IPS-15b (cell line): Measurements from ENCODE around the gene MKS1.

Experiments
- H3K27me3 ChIP-seq: one replicate; pipeline ENCODE4 v1.6.1; 2013; ENCODE audit warnings: low read length; ENCODE audit not compliant: control insufficient read depth, insufficient read depth
- H3K36me3 ChIP-seq: one replicate; pipeline ENCODE4 v1.6.1; 2013; ENCODE audit warnings: low read length; ENCODE audit not compliant: control insufficient read depth, insufficient read depth
- H3K4me1 ChIP-seq: one replicate; pipeline ENCODE4 v1.6.1; 2013; ENCODE audit warnings: mild to moderate bottlenecking, low read length; ENCODE audit not compliant: control insufficient read depth, insufficient read depth
- H3K4me3 ChIP-seq: one replicate; pipeline ENCODE4 v1.5.1; 2013; ENCODE audit warnings: low read depth, low read length
- H3K9ac ChIP-seq: one replicate; pipeline ENCODE4 v1.6.1; 2013; ENCODE audit warnings: low read depth, mild to moderate bottlenecking, low read length
- H3K9me3 ChIP-seq: one replicate; pipeline ENCODE4 v1.6.1; 2013; ENCODE audit warnings: mild to moderate bottlenecking, low read length; ENCODE audit not compliant: control insufficient read depth, insufficient read depth

The MKS1 gene

DNA sequence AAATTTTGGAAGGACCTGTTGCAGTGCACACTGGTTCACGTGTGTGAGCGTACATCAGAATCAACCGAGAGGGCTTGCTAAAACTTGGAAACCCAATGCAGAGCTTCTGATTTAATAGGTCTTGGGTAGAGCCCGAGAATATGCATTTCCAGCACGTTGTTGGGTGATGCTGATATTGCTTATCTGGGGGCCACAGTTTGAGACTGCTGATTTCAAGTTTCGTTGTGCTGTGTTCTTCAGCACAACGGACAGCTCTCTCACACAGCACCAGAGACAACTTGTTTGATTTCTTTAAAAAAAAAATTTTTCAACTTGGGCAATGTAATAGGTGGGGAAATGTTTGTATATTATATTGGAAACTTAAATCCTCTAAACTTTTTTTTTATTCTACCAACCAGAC, 42.9 kb downstream of the MKS1 start:
- no peaks in the 10 kb centered on the region for H3K36me3 ChIP-seq
- no peaks in the 10 kb centered on the region for H3K9me3 ChIP-seq
- H3K27me3 ChIP-seq: peaks cover 2% of the 10 kb centered on the region
- H3K4me3 ChIP-seq: no peak overlapping the region
- H3K9ac ChIP-seq: no peak overlapping the region
- H3K4me1 ChIP-seq: no peaks in the 10 kb centered on the region

DNA sequence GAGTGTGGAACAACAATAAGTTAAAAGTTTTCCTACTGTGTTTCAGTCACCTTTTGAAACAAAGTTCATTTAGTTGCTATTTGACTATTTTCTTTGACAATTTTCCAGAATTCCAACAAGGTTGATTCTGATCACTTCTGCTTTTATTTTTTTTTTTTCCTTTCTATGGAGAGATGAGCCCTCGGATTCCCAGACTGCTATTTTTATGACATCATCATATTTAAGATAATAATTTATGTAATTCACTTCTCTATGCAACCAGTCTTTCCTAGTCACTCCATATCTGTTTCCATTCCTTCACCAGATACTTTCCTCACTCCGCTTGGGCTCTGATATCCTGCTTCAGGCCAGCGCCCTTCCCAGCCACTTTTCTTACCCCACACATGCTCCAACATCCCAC, 44.2 kb downstream of the MKS1 start:
- H3K4me1 ChIP-seq: no peaks in the 10 kb centered on the region
- H3K9me3 ChIP-seq: no peaks in the 10 kb centered on the region
- H3K36me3 ChIP-seq: no peaks in the 10 kb centered on the region
- H3K27me3 ChIP-seq: peaks cover 9% of the 10 kb centered on the region
- no peak overlapping the region for H3K4me3 ChIP-seq
- no peak overlapping the region for H3K9ac ChIP-seq

DNA sequence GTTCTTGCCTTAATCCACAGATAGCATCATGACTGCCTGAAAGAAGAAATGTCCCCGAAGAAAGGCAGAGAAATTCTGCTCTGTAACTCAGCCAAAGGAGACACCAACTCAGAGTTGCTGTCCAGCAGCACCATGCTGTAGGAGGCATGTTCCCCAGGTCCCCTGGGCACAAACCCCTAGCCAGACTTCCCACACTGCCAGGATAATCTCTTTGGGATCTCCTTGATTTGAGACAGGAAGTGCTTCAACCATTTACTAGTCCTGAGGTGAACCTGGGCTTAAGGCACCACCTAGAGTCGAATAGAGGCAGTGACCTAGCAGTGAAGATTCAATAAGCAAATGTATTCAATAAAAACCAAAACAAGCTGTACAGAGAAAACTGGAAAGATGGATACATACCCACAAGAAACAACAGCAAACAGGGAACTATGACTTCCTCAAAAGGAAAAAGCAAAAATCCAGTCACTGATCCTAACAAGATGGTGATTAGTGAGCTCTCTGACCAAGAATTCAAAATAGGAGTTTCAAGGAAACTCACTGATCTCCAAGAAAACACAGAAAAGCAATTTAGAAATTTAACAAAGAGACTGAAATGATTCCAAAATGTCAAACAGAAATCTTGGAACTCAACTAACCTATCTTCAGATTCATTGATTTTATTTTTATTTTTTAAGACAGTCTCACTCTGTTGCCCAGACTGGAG, 46.5 kb downstream of the MKS1 start:
- Histone ChIP-seq H3K9ac (no peak overlapping the region), H3K36me3 (no peaks in the 10 kb centered on the region), H3K4me1 (no peaks in the 10 kb centered on the region), H3K4me3 (no peak overlapping the region), H3K9me3 (no peaks in the 10 kb centered on the region), H3K27me3 (peaks cover 14% of the 10 kb centered on the region)

DNA sequence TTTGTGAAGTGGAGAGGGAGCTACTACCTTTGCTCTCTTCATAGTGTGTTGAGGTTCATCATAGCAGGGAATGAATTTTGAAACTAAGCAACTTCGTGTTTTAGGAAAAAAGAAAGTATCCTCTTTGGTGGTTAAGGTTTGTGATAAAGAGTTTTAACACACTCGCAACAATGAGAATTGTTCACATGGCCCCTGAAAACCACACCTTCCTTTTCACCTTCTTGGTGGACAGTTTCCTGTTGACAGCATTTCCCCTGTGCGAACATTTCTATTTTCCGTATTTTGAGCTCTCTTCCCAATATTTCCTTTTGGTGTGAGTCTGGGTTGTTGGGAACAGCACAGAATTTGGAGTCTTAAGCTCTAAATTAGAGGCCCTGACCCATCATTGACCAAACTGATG, 48.4 kb downstream of the MKS1 start:
- H3K27me3 ChIP-seq: peaks cover 14% of the 10 kb centered on the region
- H3K4me1 ChIP-seq: no peaks in the 10 kb centered on the region
- no peaks in the 10 kb centered on the region for H3K9me3 ChIP-seq
- no peak overlapping the region for H3K9ac ChIP-seq
- H3K4me3 ChIP-seq: no peak overlapping the region
- no peaks in the 10 kb centered on the region for H3K36me3 ChIP-seq

DNA sequence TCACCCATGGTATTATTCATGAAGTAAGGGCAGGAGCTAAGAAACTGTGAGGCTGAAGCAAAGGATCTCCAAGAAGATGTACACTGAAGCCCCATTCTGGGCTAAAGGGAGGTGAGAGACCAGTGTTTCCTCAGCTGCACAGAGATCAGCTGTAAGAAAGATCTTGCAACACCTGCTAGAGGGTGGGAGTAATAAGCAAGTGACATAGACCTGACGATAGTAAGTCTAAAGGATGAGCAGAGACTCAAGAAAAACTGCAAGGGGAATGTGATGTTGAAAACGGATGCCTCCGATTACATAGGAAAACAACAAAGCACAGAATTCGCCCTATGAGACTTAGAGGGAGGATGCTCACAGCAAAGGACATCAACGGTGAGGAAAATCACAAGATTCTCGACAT, 52.4 kb downstream of the MKS1 start, which contains the start of gene OR4D2:
Gene OR4D2, plus strand, starts transcription at position 301 of the 400 bp plus-strand sequence. CDS start 2,674 bp downstream, outside the sequence.
- no peak within 1 kb of the TSS for H3K4me3 ChIP-seq
- H3K36me3 ChIP-seq: no peaks in the 10 kb centered on the region
- peaks cover 17% of the 10 kb centered on the region for H3K27me3 ChIP-seq
- H3K4me1 ChIP-seq: no peaks in the 10 kb centered on the region
- H3K9ac ChIP-seq: no peak within 1 kb of the TSS
- H3K9me3 ChIP-seq: no peaks in the 10 kb centered on the region

DNA sequence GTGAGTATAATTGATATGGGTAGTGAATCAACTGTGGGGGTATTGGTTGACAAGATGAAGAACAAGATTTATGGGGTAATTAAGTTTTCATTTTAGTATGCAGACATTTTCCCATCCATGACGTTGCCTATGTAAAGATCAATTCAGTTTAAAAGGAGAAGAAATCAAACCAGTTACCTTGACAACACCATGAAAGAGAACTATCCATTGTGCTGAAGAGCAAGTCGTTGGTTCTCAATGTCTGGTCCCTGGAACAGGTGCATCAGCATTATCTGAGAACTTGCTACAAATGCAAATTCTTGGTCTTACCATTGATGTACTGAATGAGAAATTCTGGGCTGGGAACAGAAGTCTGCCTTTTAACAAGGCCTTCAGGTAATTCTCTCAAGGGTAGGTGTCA, 53.1 kb downstream of the MKS1 start:
- H3K4me1 ChIP-seq: no peaks in the 10 kb centered on the region
- no peaks in the 10 kb centered on the region for H3K36me3 ChIP-seq
- H3K27me3 ChIP-seq: peaks cover 23% of the 10 kb centered on the region
- no peak overlapping the region for H3K9ac ChIP-seq
- no peak overlapping the region for H3K4me3 ChIP-seq
- no peaks in the 10 kb centered on the region for H3K9me3 ChIP-seq

DNA sequence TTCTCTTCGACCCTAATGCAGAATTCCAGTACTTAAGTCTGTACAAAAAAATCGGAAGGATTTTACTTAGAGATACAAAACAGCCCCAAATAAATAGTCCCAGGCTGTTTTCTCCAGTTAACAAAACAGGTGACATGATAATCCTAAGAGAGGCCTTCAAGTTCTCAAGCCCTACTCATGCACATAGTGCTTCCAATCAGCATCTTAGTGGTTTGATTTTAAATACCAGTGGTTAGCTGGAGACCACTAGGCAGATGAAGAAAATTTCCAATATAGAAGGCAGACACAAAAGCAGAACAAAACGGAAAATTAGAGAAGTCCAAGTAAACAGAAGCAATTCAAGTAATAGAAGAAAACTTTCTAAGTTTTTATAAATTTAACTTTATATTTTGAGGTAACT, 57.5 kb downstream of the MKS1 start:
- Histone ChIP-seq H3K4me3 (no peak overlapping the region), H3K9ac (no peak overlapping the region), H3K4me1 (no peaks in the 10 kb centered on the region), H3K9me3 (no peaks in the 10 kb centered on the region), H3K27me3 (peaks cover 43% of the 10 kb centered on the region), H3K36me3 (no peaks in the 10 kb centered on the region)

DNA sequence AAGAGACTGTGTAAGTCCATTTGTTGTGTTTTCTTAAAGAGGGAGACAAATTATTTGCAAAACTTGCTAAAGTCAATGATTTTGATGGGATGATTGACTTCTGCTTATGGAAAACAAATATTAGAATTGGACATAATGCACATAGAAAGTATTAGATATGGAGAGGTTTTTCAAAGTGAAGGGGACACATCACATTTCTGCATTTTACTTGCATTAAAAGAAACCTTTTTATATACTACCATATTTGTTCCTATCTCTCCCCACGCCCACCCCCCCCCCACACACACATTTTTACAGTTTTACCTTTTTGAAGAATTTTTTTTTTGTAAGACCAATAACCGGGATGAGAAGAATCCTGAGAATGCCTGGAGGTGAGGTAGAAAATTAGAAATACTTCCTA, 60.9 kb downstream of the MKS1 start:
- no peak overlapping the region for H3K4me3 ChIP-seq
- no peaks in the 10 kb centered on the region for H3K4me1 ChIP-seq
- H3K27me3 ChIP-seq: peaks cover 62% of the 10 kb centered on the region
- H3K9ac ChIP-seq: no peak overlapping the region
- H3K9me3 ChIP-seq: no peaks in the 10 kb centered on the region
- no peaks in the 10 kb centered on the region for H3K36me3 ChIP-seq

DNA sequence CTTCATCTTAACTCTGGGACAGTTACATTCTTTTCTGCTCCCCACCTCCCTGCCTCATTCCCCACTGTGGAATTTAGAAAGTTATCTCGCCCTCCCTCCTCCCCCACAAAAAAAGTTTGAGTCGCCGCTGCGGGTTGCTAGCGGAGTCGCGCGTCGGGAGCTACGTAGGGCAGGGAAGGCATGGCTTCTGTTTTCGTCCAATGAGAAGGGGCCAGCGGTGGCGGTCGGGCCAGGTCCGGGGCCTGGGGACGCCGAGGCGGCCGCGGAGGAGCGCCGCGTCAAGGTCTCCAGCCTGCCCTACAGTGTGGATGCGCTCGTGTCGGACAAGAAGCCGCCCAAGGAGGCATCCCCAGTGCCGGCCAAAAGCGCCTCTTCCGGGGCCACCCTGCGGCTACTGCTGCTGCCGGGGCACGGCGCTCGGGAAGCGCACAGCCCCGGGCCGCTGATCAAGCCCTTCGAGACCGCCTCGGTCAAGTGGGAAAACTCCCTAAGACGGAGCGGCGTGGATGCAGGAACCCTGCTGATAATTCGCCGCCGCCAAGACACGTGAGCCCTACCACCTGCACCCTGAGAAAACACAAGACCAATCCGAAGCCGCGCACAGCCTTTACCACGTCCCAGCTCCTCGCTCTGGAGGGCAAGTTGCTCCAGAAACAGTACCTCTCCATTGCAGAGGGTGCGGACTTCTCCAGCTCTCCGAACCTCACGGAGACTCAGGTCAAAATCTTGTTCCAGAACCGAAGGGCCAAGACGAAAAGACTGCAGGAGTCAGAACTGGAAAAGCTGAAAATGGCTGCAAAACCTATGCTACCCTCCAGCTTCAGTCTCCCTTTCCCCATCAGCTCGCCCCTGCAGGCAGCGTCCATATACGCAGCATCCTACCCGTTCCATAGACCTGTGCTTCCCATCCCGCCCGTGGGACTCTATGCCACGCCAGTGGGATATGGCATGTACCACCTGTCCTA, 61.9 kb downstream of the MKS1 start:
- Histone ChIP-seq H3K27me3 (peaks cover 62% of the 10 kb centered on the region), H3K36me3 (no peaks in the 10 kb centered on the region), H3K9me3 (no peaks in the 10 kb centered on the region), H3K9ac (peak overlapping the region; percentile 70), H3K4me3 (peak overlapping the region; percentile 80), H3K4me1 (no peaks in the 10 kb centered on the region)
